GM13977 (cell line): ENCODE data around the gene CACNA1S.

Source experiments
- DNase-seq: peaks from one replicate; pipeline ENCODE4 v3.0.0; 2012; ENCODE audit warnings: low spot score
- in situ Hi-C: fragments of 300-500 bp; cut with MboI; formaldehyde crosslinking; loops from one replicate; pipeline ENCODE4 v1.12.0; 2022; ENCODE audit warnings: low sequenced_read_pairs, low pct_unique_long_range_greater_than_20kb, mixed read lengths, inconsistent platforms; ENCODE audit not compliant: unreplicated experiment
- TF ChIP-seq, protein P1 (sequence below): IDR thresholded peaks from 2 replicates; pipeline ENCODE4 v1.5.1; 2012; ENCODE audit warnings: mild to moderate bottlenecking, control low read depth; ENCODE audit not compliant: insufficient read depth; ENCODE audit errors: extremely low read depth, missing control alignments

Gene CACNA1S

DNA sequence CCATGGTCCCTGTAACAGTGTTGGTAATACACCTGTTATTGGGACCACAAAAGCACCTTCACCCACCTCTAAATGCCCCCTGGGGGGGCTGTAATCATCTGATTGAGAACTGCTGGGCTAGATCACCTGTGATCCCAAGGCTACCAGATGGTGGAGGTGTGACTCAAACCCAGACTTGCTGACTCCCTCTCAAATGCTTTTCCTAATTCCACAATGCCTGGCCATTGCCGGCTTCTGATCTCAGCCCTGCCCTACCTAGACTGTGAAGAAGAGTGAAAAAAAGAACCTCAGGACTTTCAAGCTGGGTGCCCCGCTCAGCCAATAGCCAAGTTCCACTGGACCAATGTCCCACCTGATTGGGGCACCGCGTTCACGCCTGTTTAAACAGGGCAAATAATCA lies 32.5 kb upstream of the CACNA1S start:
- in situ Hi-C loops: no loop called here
- no peak for DNase-seq
- TF ChIP-seq, protein P1, sequence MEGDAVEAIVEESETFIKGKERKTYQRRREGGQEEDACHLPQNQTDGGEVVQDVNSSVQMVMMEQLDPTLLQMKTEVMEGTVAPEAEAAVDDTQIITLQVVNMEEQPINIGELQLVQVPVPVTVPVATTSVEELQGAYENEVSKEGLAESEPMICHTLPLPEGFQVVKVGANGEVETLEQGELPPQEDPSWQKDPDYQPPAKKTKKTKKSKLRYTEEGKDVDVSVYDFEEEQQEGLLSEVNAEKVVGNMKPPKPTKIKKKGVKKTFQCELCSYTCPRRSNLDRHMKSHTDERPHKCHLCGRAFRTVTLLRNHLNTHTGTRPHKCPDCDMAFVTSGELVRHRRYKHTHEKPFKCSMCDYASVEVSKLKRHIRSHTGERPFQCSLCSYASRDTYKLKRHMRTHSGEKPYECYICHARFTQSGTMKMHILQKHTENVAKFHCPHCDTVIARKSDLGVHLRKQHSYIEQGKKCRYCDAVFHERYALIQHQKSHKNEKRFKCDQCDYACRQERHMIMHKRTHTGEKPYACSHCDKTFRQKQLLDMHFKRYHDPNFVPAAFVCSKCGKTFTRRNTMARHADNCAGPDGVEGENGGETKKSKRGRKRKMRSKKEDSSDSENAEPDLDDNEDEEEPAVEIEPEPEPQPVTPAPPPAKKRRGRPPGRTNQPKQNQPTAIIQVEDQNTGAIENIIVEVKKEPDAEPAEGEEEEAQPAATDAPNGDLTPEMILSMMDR: no peak

DNA sequence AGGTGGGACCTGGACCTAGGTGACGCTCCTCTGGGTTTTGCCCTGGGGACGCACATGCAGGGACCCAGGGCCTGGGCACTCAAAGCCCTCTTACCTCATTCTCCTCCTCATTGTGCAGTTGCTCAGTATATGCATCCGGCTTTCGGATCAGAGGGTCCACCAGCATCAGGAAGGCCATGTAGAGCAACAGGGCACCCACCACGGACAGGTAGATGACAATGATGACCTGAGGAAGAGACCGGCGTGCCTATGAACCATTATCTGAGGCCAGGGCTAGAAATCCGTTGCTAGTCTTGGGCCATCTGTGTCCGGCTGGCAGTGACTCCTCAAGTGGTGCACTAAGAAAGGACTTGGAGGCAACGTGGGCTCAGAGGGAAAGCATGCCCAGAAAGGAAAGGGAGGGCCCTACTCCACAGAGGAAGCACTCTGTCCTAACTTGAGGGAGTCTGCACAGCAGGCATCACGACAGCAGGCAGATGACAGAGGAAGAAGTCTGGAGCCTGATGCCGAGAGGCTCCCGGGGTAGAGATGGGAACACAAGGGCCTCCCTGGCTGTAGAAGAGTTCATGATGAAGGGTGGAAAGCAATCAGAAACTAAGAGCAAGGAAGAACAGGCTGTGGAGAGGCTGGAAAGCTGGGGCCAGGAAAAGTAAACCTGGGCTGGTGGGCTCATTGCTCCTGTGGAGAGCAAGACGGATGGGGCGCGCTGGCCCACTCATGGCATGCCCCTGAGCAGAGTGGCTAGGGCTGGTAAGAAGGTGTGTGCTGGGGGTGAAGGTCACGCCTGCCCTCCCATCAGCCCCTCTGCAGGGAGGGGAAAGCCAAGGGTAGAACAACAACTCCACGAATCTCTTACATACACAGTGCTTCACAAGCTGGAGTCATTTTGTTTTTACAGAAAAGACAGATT lies 31.8 kb upstream of the CACNA1S start:
- no peak for DNase-seq
- in situ Hi-C loops: no loop called here

DNA sequence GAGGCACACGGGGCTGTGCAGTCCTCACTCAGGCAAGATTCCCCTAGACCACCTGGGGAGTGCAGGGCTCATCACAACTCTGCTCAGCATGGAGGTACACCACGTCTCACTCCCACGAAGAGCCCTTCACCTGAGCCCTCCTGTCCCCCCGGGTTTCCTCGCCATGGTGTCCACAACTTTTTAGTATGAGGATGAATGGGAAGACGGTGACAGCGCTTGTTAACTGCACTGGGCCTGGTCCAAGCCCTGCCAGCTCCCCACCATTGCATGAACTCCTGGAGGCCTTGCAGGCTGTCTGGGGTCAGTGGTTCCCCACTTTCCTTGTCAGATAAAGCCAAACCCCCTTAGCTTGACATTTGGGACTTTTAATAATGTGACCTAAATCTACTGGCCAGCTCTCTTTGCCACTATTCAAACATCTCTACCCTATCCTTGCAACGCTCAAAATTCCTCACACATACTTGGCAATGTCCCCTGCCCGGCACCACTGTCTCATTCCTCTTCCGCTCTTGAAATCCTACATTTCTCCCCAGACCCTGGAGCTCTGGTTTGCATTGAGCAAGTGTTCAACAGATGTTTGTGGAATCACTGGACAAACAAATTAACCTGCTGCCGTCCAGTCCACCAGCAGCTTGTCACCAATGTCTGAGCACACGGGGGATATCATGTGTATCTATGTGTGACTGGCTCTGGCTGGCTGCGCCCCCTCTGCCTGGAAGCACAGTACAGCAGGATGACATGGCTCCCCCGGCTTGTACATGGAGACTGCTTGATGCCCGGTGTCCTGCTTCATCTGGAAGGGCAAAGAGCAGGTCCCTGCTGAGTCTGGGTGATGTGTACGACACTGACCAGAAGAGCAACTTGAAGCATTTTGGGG lies 30.9 kb upstream of the CACNA1S start:
- in situ Hi-C loops: no loop called here
- no peak for DNase-seq
- TF ChIP-seq, protein P1: no peak

More for the DNA sequence above, 31.8 kb upstream of the CACNA1S start:
- TF ChIP-seq, protein P1: no peak

DNA sequence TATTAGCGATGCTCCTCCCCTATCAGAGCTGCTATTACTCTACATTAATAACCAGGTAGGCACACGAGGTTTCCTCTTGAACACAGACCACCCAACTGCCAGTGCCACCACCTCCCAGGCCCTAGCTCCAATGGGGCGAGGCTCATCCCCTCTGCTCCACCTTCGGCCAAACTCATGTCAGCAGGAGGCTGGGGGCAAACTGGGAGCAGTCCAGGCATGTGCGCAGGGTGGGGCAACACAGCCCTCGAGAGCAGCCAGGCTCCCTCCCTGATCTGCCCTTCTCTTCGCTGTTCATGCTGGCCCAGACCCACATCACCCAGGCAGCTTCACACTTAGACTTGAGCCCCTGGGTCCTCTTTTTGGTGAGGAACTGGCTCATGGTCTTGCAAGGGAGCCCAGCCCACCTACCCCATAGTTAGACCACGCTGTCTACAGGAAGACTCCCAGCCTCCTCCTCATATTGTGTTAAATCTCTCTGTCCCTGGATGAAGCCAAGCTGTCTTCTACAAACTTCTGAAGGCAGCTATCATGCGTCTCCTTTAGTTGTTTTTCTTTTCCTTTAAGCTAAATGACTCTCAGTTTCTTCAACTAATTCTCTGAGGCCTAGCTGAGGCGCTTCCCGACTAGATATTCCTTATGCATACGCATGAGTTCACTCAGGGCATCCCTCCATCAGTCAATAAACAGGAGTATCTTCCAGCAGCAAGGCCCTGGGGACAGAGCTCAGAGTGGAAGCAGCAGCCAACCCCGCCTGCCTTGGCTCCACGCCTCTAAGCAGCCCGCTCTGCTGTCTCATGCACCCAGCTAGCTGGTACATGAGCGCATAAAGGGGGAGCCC lies 30.0 kb upstream of the CACNA1S start:
- TF ChIP-seq, protein P1: no peak
- DNase-seq: no peak
- in situ Hi-C loops: no loop called here

DNA sequence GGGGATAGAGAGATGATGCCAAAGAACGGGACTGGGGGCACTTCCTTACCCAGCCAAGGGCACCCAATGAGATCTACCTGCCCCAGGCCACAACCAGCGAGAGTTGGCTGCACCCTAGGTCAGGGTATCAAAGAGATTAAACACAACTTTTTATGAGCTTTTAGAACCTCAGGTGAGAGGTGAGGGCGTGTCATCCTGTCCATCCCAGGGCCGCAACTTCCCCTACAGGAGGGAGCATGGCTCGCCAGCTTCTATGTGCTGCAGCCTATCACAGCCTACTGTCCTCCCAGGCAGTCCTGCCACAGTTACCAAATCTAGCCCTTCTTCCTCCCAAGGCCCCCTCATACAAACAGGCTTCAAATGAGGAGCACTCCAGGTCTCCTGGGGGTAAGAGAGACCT lies 29.2 kb upstream of the CACNA1S start:
- TF ChIP-seq, protein P1: no peak
- no peak for DNase-seq
- in situ Hi-C loops: no loop called here

DNA sequence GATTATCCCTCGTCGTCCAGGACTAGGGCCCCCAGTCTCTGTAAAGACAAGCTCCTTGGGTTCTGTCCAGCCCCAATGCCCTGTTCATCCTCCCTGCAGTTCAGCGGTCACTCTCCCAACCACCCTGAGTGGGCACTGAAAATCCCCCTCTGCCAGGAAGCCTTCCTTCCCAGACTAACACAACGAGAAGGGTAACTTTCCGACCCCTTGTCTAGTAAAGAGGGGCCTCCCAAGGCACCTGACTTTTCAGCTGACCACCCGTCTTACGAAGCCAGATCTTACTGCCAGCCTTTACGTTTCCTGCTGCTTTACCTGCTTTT lies 28.7 kb upstream of the CACNA1S start:
- no peak for DNase-seq
- in situ Hi-C loops: no loop called here
- TF ChIP-seq, protein P1: no peak
